OCI-LY7 (cell line): Measurements from ENCODE around the gene ACOT13. TPM values are rescaled to one million over a fixed set of nuclear protein-coding genes. Genes with fewer than 3 reads are reported as not detected.

Source experiments
- BruUV-seq: library from RNA; stranded (reverse); fragments of 400-500 nt; replicated peaks from 2 replicates; lab custom pipeline; 2021; lab: Mats Ljungman, UMichigan
- CTCF ChIA-PET: fragments of 300-600 bp; sonication (Branson Sonifier 250); formaldehyde crosslinking; loops from one replicate; lab custom pipeline; 2022; ENCODE audit warnings: antibody characterized with exemption; ENCODE audit not compliant: unreplicated experiment; lab: Charles Lee
- POLR2A ChIA-PET: fragments of 300-600 bp; sonication (Branson Sonifier 250); formaldehyde crosslinking; loops from one replicate; lab custom pipeline; 2022; ENCODE audit warnings: antibody characterized with exemption; lab: Charles Lee
- DNase-seq: peaks from one replicate; pipeline ENCODE4 v3.0.0-alpha.2; 2015; ENCODE audit warnings: low spot score
- H2AFZ ChIP-seq: fragments of 200-600 bp; sonication (generic), shearing (Covaris generic); 2 replicates; pipeline ENCODE4 v1.6.1; 2014; ENCODE audit warnings: mild to moderate bottlenecking, antibody characterized with exemption, low read length, moderate library complexity
- H3K27ac ChIP-seq: fragments of 200-600 bp; sonication (generic); 2 replicates; pipeline ENCODE4 v1.5.1; 2014; ENCODE audit warnings: mixed run types, low read depth, mild to moderate bottlenecking, moderate library complexity, low read length, inconsistent platforms; ENCODE audit not compliant: poor library complexity, severe bottlenecking
- H3K36me3 ChIP-seq: fragments of 200-600 bp; sonication (generic); 2 replicates; pipeline ENCODE4 v1.6.1; 2014; ENCODE audit warnings: mild to moderate bottlenecking, antibody characterized with exemption, low read length, moderate library complexity, mixed read lengths; ENCODE audit not compliant: insufficient read depth
- H3K4me1 ChIP-seq: fragments of 200-600 bp; sonication (generic); 2 replicates; pipeline ENCODE4 v1.5.1; 2014; ENCODE audit warnings: mild to moderate bottlenecking, low read length; ENCODE audit not compliant: insufficient read depth, poor library complexity, severe bottlenecking
- H3K4me2 ChIP-seq: fragments of 200-600 bp; sonication (generic); 2 replicates; pipeline ENCODE4 v1.6.1; 2014; ENCODE audit warnings: mild to moderate bottlenecking, low read length
- H3K4me3 ChIP-seq: fragments of 200-600 bp; sonication (generic); 2 replicates; pipeline ENCODE4 v1.5.1; 2014; ENCODE audit warnings: mild to moderate bottlenecking, low read depth, low read length; ENCODE audit not compliant: poor library complexity, severe bottlenecking
- H3K79me2 ChIP-seq: fragments of 200-600 bp; sonication (generic); 2 replicates; pipeline ENCODE4 v1.6.1; 2016; ENCODE audit warnings: low read depth, mild to moderate bottlenecking, low read length, moderate library complexity, mixed read lengths; ENCODE audit not compliant: insufficient read depth
- H3K9me2 ChIP-seq: fragments of 200-600 bp; sonication (generic); 2 replicates; pipeline ENCODE4 v1.6.1; 2016; ENCODE audit warnings: mild to moderate bottlenecking, low read length, mixed read lengths; ENCODE audit not compliant: insufficient read depth
- H3K9me3 ChIP-seq: fragments of 200-600 bp; sonication (generic); 2 replicates; pipeline ENCODE4 v1.6.1; 2014; ENCODE audit warnings: mild to moderate bottlenecking, mixed run types, low read length, mixed read lengths
- H4K20me1 ChIP-seq: fragments of 200-600 bp; sonication (generic); 2 replicates; pipeline ENCODE4 v1.6.1; 2014; ENCODE audit warnings: mild to moderate bottlenecking, antibody characterized with exemption, low read length, moderate library complexity, mixed read lengths; ENCODE audit not compliant: insufficient read depth
- CTCF ChIP-seq: fragments of 200-600 bp; sonication (generic); conservative IDR thresholded peaks from 2 replicates; pipeline ENCODE4 v1.5.1; 2014; ENCODE audit warnings: mild to moderate bottlenecking, antibody characterized with exemption, low read length, moderate library complexity, mixed read lengths
- EZH2phosphoT487 ChIP-seq: fragments of 200-600 bp; sonication (generic); IDR thresholded peaks from 2 replicates; pipeline ENCODE4 v1.6.1; 2018; ENCODE audit warnings: low read depth, borderline replicate concordance, mild to moderate bottlenecking, mixed run types, antibody characterized with exemption, low read length, moderate library complexity, mixed read lengths
- intact Hi-C: fragments of 100-400 bp; cut with micrococcal nuclease; formaldehyde crosslinking; loops from one replicate; pipeline ENCODE4 v1.10.0; 2022; ENCODE audit not compliant: unreplicated experiment
- total RNA-seq, 2 experiments: library from RNA; depleted of rRNA in 1 of 2; stranded (reverse); fragments of >200 nt in 1 of 2; shearing (Covaris generic) in 1 of 2; gene quantifications; 2 replicates each; pipeline ENCODE4 v1.2.3, GENCODE V29; 2014 to 2022

ACOT13 gene
- total RNA-seq, 2 experiments from 2014 or later, result 4.1 to 16.4 TPM

GRCh38 chr6:24720604-24721460 lies 54.0 kb downstream of the ACOT13 start:
- BruUV-seq, result no TSS peak

DNA sequence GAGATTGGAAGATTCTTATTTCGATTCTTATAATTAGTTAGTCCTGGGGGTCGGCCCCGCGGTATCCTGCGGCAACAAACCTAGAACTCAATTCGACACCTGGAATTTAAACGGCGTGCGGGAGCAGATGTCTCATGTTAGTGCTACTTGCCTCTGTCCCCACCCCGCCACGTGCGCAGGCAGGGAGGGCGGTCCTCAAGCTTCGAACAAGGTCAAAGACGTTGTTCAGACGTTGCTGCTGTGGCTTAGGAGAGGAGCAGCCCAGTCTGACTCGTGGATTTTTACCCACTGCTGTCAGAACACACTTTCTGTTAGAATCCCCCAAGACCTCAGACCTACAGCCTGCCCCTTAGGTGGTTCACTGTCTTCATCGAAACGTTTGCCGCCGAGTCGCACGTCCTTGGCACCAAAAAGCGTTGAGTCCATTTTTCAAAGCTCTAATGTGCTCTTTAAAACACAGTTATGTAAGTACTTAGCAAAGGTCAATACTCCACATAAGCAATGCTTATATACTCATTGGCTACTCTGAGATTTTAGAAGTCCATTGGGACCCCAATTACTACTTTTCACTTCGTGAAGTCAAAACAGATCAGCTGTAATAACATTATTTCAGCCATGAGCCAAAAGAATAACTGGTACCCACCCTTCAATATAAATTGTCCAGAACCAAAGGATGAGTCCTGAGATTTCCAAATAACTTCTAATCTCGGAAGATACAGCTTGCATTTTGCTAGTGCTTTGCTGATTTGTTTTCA lies 54.8 kb downstream of the ACOT13 start:
- Histone ChIP-seq H3K4me2 (peak overlapping the region; percentile 92), H4K20me1 (peaks cover 29% of the 10 kb centered on the region), H3K27ac (peak overlapping the region; percentile 84), H3K79me2 (peaks cover 39% of the 10 kb centered on the region), H3K9me3 (no peaks in the 10 kb centered on the region), H3K36me3 (peaks cover 31% of the 10 kb centered on the region), H3K4me1 (peaks cover 23% of the 10 kb centered on the region), H3K9me2 (no peaks in the 10 kb centered on the region), H2AFZ (peak overlapping the region; percentile 62), H3K4me3 (peak overlapping the region; percentile 70)
- ChIA-PET CTCF (no interaction called here), POLR2A (interaction anchor here (0.6 to 1.8 kb wide), 11 partner anchors 8 to 198 kb away, joined by 3 to 11 read pairs (median 3); no protein-coding TSS in a partner anchor)
- BruUV-seq, result TSS peak; percentile 98
- intact Hi-C loops, result loop anchor here (2.0 kb wide), 2 partner anchors 53 to 55 kb away; partner anchors contain the start of genes ACOT13, GMNN and TDP2
- TF ChIP-seq EZH2phosphoT487 (no peak), CTCF (no peak)
- no peak for DNase-seq

More at GRCh38 chr6:24720604-24721460, 54.0 kb downstream of the ACOT13 start:
- intact Hi-C loops, result loop anchor here (2.0 kb wide), 2 partner anchors 54 kb away; partner anchors contain the start of genes ACOT13, GMNN and TDP2
- TF ChIP-seq CTCF (no peak), EZH2phosphoT487 (no peak)
- H3K4me2 ChIP-seq, result peak overlapping the region; percentile 95
- no peaks in the 10 kb centered on the region for H3K9me2 ChIP-seq
- H3K9me3 ChIP-seq, result no peaks in the 10 kb centered on the region
- H3K27ac ChIP-seq, result peak overlapping the region; percentile 84
- POLR2A ChIA-PET, result interaction anchor here (1.0 to 1.8 kb wide), 4 partner anchors 12 to 63 kb away, joined by 3 to 9 read pairs (median 3); no protein-coding TSS in a partner anchor
- H2AFZ ChIP-seq, result peak overlapping the region; percentile 62
- H3K4me1 ChIP-seq, result peaks cover 31% of the 10 kb centered on the region
- CTCF ChIA-PET, result no interaction called here
- peaks cover 47% of the 10 kb centered on the region for H3K79me2 ChIP-seq
- peaks cover 35% of the 10 kb centered on the region for H4K20me1 ChIP-seq
- peaks cover 39% of the 10 kb centered on the region for H3K36me3 ChIP-seq
- peak overlapping the region; percentile 86 for H3K4me3 ChIP-seq
- DNase-seq, result peak; percentile 100
